Stimulated activated CD8-positive, alpha-beta memory T cell treated with anti-CD3 and anti-CD28 coated beads, Interleukin-4, amount 100 ng/mL, for 24 hours (primary cell): ENCODE data around the gene PLA1A.

Experiments used
- DNase-seq: peaks from one replicate; pipeline ENCODE4 v3.0.0-alpha.2; 2020; ENCODE audit warnings: low read depth

Gene PLA1A

DNA sequence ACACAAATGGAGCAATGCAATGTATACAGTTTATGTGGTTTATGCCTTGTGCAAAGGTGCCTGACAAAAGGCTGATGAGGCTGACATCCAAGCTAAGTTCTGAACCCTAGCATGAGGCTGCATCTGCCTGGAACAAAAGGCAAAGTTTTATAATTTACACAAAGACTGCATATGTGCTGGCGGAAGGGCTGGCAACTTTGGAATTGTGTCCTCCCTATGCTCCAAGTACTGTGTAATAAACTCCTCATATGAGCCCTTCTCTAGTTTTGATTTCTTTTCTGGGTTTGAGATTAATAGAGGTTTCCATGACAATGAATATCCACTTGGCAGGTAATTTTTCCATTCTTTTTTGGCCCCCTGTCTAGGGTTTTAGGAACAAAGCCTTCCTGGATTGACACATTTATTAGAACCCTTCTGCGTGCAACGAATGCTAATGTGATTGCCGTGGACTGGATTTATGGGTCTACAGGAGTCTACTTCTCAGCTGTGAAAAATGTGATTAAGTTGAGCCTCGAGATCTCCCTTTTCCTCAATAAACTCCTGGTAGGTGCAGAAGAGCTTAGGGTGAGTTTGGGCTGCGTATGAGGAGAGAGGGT, 10.8 kb downstream of the PLA1A start:
- no peak for DNase-seq

DNA sequence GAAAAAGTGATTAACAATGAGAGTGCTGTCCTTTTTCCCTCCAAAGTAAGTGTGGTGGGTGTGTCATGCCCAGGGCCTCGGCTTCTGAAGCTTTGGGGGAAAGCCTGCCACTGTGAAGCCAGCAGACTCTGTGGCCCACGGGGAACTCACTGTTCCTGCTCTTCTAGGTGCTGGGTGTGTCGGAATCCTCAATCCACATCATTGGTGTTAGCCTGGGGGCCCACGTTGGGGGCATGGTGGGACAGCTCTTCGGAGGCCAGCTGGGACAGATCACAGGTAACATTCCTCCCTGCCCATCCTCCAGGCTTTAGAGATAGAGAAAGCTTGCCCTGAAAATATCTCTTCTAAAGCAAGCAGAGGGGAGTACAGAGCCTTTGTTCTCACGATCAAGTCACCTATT, 11.6 kb downstream of the PLA1A start:
- DNase-seq: no peak

DNA sequence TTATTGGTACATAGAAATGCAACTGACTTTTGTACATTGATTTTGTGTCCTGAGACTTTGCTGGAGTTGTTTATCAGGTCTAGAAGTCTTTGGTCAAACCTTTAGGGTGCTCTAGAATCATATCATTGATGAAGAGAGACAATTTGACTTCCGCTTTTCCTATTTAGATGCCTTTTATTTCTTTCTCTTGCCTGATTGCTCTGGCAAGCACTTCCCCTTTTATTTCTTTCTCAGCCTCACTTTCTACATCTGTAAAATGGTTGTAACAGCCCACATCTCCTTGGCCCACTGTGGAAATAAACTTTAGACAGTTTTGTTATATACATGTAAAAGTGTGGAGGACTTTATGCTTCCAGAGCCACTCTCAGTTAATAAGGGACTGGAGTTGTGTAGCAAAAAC, 14.0 kb downstream of the PLA1A start:
- no peak for DNase-seq

DNA sequence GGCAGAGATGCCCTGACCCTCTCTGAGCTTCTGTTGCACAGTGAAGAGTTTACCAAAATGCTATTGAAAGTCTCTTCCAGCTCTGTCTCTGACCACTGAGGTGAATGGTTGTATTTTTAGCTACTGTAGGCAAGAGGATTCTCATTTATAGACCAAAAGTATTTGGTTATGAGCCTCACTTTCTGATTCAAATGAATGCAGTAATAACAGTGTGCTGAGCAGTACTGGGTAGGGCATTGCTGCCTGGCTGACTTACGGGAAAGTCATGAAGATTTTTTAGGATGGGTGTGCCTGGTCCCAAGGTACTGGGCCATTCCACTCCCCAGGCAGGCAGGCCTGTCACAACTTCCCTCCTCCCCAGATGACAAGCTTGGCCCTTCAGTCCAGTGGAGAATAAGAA, 15.5 kb downstream of the PLA1A start:
- DNase-seq: no peak

DNA sequence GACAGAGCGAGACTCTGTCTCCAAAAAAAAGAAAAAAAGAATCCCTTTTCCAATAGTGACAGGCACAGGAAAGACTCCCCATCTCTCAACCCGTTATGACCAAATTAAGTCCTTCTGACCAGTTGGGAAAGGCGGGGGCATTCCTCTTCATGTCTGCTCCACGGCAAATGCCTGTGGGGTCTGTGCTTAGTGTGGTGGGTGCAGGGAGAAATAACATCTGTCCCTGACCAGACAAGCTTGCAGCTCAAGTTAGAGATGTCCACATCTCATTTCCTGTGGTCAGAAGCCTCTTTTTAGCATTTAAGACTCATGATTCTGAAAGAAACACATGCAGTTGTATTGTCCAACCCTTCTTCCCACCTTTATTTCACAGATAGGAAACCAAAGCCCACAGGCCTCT, 16.2 kb downstream of the PLA1A start:
- DNase-seq: no peak

DNA sequence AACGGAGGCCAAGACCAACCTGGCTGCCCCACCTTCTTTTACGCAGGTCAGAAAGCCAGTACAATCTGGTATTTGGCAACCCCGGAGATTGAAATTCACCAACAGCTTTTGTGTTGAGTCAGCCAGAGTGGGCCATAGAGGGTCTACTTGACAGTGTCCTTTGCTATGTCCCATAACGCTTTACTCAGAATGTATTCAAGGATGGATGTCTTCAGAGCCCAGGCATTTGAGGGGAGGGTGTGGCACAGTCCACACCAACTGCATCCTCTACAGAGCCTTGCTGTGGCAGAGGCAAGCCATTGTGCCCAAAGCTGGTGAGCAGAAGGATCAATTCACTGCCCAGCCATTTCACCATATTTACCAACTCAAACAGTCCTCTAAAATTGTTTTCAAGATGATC, 18.4 kb downstream of the PLA1A start:
- DNase-seq: no peak

DNA sequence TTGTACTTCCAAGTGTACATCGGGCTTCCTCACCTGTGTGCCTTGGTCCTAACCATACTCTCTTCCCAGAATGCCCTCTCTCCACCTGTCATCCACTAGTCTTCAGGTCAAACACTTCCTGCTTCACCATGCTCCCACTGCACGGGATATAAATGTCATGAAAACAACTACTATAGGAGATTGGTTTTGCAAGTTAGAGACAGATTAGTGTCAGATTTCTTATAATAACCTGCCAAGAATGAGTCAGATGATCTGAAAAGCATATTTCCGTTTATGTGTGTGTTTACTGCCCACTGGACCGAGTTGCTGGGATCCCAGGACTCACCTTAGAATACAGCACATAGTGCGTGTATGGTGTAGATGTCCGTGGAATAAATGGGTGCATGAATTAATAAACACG, 21.4 kb downstream of the PLA1A start:
- no peak for DNase-seq

DNA sequence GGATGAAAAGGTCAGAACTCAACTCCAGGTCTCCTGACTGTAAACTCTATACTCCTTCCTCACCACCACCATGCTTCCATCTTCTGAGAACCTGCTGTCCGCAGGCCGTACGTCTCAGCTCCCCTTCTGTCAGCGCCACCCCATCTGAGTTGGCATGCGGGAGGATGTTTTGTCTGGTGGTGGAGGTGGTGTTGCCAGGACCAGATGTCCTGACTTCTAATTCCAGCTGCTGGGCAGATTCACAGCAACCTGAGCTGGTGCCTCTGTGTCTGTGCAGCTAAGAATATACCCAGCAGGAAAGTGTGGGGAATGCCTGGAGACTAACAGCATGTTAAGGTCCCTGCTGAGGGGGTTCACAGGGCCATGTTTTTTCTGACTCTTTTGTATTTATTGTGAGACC, 23.2 kb downstream of the PLA1A start:
- no peak for DNase-seq

DNA sequence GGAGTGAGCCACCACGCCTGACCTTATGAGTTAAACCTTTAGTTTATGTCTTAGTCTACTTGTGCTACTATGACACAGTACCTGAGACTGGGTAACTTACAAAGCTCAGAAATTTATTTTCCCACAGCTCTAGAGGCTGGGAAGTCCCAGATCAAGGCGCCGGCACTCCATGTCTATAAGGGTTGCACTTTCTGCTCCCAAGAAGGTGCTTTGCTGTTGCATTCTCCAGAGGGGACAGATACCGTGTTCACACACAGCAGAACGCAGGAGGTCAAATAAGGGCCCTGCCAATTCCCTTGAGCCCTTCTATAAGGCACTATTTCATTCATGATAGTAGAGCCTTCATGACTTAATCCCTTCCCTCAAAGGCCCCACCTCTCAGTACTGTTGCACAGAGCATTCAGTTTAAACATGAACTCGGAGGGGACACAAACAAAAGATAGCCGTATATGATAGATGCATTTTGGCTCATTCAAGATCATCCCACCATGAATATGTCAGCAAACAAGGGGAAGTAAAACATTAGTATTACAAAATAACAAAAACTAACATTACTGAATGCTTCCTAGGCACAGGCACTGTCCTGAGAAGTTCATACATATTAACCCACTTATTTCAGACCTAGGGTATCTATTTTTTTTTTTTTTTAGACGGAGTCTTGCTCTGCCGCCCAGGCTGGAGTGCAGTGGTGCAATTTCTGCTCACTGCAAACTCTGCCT, 26.5 kb downstream of the PLA1A start:
- no peak for DNase-seq

DNA sequence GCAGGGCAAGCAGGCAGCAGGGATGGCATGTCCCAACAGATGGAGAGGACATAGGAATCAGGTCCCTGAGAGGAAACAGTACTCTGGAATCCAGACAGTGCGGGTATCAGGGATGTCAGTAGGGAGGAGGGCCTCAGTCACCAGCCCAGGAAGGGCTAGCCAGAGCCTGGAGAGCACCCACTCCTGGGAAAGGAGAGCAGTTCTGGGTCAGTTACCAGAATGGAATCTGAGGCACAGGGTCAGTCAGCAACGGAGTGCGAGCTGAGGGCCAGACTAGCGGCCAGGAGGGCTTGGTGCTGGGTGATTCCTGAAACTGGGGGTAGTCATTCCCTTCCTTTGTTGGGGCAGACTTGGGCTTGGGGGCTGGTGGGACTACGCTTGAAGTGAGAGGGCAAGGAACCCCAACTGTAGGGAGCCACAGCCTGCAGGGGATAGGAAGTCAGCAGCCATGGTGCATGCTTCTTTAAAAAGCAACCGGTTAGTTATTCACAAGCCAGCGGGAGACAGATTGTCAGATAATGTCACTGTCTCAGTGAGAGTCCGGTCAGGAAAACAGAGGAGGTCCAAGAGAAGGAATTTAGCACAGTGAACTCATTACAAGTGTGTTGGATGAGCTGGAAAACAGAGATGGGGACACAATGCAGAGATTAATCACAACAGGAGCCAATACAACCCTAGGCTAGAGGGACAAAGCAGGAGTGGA, 27.9 kb downstream of the PLA1A start:
- DNase-seq: no peak

DNA sequence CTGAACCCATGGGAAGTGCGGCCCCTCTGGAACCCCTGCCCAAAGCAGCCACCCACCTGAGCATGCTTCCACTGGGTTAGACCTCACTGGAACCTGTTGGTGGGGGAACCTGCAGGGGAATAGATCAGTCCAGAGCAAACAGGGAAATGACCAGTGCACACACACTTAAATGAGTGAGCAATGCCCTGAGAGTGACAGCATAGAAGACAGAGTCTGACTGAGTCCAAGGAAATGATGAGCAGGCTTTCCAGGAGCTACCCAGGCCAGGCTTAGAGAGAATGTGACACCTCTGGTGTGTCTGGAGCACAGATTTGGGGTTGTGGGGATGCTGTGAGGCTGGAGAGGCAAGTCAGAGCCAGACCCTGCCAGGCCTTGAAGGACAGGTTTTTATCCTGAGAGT, 28.5 kb downstream of the PLA1A start:
- DNase-seq: no peak

DNA sequence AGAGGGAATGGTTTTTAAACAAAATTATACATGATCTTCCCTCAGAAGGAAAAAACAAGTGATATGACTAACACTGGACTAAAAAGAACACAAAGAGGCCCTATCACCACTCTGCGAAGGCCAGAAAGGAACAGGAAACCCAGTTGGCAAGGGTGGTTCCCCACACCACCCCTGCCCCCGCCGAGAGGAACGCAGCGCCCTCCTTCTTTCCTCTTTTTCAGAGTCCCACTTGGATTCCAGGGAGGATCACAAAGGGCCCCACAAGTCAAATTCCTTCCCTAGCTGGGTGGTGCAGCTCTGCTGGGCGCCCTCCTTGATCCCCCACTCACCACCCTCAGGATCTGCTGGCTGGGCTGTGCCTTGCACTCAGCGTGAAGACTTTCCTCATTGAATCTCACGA, 29.8 kb downstream of the PLA1A start:
- DNase-seq: no peak

DNA sequence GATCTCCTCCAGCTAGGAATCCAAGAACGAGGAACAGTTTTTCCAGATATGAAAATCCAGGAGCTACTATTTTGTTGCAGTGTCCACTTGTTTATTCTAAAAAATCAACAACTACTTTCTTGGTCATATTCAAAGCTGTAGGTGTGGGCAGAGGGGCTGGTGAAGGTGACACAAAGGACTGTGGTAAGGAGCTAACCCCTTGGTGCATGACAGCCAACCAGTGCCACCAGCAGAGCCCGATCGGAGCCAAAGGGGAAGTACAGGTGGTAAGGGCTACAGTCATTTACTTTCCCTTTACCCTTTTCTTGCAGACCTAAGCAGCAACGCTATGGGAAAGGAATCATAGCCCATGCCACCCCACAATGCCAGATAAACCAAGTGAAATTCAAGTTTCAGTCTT, 30.7 kb downstream of the PLA1A start:
- no peak for DNase-seq

DNA sequence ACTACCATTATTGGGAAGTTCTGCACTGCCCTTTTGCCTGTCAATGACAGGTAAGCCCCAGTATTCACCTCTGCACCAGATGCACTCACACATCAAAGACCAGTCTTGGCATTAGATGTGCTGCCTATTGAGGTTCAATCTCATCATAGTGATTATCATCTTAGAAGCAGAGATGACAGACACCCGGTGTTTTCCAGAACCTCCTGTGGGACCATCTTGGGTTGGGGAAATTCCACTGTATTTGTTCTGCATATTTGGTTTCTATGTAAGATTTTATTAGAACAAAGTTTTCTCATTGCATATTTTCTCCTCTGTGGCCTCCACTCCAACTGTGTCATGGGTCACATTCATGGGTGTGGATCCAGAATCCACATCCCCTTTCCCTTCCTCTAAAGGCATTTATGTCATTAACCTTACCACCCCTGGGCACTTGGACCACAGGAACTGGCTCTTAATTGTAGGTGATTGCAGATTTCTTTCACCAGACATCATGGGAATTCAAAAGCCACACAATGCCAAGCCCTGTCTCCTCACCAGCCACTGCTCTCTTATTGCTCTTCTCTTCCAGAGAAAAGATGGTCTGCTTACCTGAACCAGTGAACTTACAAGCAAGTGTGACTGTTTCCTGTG, 31.2 kb downstream of the PLA1A start:
- DNase-seq: no peak

DNA sequence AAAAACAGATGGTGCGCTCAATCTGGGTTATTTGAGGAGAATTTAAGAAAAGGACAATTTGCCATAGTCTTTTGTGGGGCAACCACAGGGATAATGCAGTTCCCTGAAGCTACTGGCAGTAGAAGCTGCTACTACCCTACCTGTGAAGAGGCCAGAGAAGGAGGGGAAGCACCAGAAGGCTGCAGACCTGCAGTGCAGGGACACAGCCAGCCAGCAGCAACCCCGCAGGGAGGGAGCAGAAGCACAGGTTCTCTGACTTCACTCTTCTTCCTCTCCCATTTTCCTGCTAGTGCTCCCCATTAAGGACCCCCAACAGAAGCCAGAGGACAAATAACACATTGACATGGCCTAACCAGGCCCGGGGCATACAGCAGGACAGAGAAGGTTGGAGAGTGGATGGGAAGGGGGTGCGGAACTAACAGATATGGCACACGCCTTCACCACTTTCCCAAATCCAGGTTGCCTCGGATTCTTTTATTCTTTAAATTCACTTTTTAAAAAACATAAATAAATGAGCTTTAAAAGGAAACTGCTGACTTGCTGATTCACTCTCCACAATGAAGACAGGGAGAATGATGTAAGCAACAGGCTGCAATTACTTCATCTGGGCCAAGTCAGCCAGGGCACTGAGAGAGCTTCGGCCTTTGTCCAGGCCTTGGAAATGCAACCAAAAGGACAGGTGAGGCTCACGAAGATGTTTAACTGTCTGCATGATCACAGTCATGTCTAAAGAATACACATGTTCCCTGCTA, 32.6 kb downstream of the PLA1A start:
- no peak for DNase-seq

DNA sequence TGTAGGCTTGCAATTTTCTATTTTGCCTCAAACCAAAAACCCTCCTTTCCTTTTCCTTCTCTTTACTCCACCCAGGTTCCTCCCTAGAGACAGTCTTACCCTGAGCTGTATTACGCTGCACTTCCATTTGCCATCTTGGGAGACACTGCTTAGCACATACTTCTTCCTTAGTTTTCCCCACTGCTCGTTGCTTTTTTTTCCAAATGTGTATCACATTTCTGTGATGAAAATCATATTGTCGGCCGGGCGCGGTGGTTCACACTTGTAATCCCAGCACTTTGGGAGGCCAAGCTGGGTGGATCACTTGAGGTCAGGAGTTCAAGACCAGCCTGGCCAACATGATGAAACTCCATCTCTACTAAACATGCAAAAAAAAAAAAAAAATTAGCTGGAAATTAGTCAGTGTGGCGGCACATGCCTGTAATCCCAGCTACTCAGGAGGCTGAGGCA, 33.2 kb downstream of the PLA1A start:
- no peak for DNase-seq

DNA sequence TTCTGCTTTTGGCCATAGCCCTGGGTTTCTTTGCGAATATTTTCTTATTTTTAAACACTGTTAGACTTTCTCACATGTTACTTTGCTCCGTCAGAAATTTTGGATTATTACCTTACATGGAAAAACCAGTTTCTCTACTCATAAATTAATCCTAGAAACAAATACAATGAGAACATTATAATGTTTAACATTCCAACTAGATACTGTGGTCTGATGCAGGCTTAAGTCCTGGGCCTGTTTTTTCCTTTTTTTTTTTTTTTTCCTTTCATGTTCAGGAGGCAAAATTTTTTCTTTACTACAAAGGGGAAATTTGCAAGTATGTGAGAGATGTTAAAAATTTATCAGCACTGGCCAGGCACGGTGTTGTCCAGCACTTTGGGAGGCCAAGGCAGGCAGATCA, 33.8 kb downstream of the PLA1A start:
- DNase-seq: no peak

DNA sequence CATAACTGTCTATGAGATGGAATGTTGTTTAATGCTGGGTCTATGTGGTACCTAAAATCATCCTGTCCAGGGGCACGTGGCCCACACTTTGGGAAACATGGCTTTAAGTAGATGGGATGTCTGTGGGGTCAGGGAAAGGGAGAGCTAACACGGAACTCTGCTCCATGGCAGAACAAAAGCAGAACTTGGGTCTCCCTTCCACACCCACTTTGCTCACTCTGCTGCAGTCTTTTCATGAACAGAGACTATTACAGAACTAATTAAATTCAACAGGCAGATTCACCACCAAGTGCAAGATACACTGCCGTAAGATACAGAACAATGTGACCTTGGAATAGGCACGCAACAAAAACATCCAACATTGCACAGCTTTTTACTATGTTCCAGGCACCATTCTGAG, 34.5 kb downstream of the PLA1A start:
- no peak for DNase-seq

DNA sequence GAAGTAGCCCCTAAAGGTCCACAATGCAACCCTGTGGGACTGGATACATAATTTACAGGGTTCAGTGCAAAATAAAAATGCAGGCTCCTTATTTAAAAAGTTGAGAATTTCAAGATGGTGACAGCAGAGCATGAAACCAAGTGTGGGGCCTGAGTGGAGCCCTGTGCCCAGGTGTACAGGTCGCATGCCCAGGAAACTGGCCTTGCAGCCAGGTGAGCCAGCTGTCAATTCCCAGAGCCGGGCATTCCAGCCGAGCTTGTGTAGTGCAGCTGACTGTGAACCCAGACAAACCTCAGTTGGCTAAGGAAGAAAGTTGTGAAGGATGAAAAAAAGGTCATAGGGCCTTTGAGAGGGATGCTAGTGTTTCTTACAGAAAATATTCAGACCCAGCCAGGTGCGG, 35.1 kb downstream of the PLA1A start:
- no peak for DNase-seq

DNA sequence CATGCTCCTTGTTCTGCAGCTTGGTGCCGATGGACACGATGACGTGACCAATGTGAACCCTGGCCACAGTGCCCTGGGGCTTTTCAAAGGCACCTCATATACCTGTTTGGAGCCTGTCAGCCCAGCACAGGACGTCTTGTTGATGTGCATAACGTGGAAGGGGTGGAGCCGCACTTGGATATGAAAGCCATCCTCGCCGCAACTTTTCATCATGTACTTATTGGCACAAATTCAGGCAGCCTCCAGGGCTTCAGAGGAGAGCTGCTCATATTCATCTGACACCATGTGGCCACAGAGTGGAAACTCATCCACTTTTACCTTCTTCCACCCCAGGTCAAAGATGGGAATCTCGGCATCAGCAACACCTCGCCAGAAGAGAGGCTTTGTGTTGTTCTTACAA, 38.0 kb downstream of the PLA1A start:
- no peak for DNase-seq

DNA sequence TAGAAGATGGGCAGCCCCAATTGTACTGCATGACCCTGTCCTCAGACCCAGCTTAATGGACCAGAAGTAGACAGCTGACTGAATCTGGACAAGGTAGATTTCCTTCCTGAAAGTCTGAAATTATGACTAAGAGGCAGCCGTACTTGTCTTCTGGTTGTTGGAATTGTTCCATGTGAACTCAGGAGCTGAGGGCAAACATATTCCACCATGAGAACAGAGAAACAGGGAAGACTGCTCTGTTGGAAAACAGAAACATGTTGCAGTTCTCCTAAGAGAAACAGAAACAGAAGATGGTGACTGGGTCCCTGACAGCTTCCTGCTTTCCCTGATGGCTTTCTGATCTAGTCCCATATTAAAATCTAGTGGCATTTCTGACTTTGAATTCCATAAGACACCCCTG, 38.6 kb downstream of the PLA1A start:
- no peak for DNase-seq

DNA sequence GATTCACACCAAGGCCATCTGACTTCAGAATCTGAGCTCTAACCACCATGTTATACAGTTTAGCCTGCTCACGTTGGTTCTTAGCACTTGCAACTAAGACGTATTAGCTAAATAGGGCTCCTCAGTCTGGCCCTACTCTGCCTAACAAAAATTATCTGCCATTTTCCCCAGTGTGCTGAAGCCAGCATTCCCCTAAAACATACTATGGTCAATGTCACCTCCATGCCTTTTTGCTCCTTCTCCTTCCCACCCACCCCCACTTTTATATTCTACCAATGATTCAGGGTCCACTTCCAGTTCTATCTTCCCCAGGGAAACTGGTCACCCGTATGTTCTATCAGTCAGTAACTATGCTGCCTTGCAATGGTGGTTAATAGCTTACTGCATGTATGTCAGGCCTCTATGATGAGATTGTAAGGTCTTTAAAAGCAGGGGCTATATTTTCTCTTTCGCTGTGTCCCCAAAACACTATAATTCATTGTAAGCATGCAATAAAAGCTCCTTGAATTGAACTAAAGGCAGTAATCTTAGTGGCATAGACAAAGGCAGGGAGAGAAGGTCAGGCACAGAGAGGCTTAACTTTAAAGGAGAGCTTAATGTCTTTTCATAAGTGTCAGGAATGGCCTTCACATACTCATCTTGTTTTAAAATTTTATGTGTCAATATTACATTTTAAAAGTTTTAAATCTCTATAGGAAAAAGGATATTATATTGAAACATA, 39.4 kb downstream of the PLA1A start:
- no peak for DNase-seq
